Activated T-helper 9 cell treated with anti-CD3 and anti-CD28 coated beads, Interleukin-2, amount 50 U/mL, for 16 hours (primary cell): ENCODE results near the gene PAPPA2.

ENCODE experiments used
- DNase-seq: peaks from one replicate; pipeline ENCODE4 v3.0.0-alpha.2; 2020; ENCODE audit warnings: low read depth

The PAPPA2 gene

DNA sequence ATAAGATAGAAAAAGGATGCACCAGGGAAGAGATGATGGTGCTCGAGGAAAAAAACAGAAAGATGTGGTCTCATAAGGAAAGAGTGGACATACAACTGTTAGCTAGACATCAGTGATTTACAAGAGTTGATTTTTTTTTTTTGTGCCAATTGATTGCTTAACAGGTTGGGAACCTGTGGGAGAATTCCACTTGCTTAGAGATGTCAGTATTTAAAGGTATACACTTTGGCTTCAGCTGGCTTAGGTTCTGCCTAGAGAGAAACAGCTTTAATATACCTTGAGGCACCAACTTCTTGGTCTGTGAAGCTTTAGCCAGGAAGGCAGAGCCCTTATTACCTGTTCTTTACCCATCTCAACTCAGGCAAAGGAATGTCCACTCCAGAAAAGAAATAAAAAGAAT is 303.8 kb downstream of the PAPPA2 start:
- DNase-seq = no peak

DNA sequence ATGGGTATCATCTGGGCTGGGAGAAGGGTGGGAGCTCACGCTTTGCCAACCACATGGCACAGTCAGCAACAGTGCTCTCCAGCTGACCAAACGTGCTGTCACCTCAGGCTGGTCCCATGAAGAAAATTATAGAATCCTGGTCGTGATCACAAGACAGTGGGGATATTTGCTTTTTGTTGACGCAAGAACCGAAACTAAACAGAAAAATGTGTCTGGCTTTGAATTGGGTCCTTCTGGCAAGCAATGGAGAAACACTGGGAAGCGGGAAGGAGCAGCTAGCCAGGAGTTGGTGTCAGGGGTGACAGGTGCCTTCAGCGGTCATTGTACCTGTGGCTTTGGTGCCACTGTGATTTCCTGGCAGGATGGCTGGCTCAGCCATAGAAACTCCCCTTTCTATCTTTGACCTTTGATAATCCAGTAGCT is 304.8 kb downstream of the PAPPA2 start:
- DNase-seq = no peak

DNA sequence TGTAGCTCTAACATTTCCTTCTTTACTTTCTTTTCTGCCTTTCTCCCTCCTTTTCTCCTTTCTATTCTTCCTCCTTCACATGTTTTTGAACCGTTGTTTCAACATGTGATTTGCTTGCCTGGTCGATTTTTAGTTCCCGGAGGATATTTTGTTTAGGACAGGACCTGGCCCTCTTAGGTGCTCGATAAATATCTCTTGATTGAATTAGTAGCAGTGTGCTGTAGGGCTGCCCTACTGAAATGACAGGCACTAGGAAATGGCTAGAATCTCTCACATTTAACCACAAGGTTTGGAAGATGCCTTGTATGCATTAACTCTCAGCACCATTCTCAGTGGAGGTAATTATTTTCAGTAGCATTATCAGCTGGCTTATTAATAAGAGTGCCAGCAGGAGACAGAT is 305.6 kb downstream of the PAPPA2 start:
- no peak for DNase-seq

GRCh38 chr1:176770066-176770465 is 307.1 kb downstream of the PAPPA2 start:
- DNase-seq = no peak

DNA sequence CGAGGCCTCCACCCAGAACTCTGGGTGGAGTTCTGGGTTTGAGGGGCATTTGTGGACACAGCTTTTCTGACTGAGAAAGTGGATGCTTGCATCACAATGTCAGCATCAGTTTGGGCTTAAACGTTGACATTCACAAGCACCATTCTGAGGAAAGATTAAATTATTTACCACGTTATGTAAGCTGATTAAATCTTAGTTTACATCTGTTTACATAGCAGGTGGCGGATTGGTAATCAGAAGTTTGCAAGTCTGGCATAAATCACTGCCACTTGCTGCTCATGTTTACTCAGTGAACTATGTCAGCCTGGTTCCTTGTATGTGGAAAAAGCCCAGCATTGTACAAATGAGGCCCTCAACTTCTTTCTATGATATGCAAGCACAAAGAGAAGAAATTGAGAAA is 310.1 kb downstream of the PAPPA2 start:
- DNase-seq = no peak

GRCh38 chr1:176774224-176774623 is 311.2 kb downstream of the PAPPA2 start:
- no peak for DNase-seq

DNA sequence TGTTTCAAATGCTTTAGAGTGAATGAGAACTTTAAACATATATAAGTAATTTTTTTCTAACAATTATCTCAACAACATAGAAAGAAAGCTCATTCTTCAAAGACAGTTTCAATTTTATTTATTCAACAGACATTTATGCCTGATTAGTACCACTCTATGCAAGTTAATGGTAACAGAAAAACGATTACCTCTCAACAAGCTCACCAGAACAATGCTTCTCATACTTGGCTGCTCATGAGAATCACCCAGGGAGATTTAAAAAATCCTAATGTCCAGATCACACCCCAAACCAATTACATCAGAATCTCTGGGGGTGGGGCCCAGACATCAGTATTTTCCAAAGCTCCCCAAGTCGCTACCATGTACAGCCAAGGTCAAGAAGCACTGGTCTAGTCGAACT is 312.4 kb downstream of the PAPPA2 start:
- no peak for DNase-seq

DNA sequence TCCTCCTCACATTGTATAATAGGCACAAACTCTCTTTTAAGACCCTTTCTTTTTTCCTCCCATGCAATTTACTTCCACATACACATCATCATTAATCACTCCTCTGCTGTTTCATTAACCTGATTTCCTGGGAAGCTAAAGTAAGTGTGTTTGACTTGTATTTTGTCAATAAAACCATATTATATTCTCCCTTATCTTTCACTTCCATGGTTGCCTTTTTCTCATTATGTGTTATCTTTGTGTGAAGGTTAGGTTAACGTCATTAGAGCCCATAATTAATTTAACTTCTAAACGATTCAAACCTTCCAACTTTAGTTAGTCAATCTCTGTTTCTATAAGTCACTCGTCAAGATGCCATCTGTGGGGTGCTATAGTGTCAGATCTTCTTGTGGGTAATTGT is 313.0 kb downstream of the PAPPA2 start:
- no peak for DNase-seq

- no peak for DNase-seq
These were observed 315.1 kb downstream of the PAPPA2 start for GRCh38 chr1:176778056-176778455.

DNA sequence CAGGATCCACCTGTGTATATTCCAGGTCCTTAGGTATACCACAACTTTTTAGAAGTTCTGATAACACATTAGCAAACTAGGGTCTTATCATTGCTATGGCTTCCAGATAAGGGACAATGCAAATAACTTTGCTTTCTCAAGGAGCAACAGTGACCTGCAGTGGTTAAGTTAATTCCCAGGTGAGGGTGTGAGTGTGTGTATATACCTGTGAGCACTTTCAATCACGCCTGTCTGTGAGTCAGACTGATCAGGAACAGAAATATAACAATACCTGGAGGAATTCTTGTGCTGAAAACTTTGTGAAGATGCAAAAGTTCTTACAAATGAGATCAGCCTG is 317.0 kb downstream of the PAPPA2 start:
- no peak for DNase-seq

GRCh38 chr1:176783309-176783708 is 320.3 kb downstream of the PAPPA2 start:
- DNase-seq = no peak

DNA sequence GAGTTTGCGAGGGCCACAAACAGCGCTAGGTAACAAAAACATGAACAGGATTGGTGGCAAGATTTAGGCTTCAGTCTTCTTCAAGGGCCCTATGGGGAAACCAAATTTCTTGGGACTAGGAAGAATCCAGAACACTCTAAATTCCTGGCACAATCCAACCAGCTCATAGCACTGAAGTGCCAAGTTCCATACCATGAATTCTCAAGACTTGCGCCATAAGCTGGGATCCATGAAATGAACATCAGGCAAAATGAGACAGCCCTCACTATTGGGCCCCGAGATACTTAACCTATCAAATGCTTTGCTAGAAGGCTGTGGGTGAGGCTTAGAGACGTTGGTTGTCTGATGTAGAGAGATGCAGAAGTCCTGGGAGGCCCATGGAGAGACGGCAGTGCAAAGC is 322.1 kb downstream of the PAPPA2 start:
- no peak for DNase-seq

GRCh38 chr1:176785791-176786190 is 322.8 kb downstream of the PAPPA2 start:
- DNase-seq = no peak

- no peak for DNase-seq
These were observed 323.3 kb downstream of the PAPPA2 start for GRCh38 chr1:176786274-176786673.

GRCh38 chr1:176789571-176790090 is 326.7 kb downstream of the PAPPA2 start:
- no peak for DNase-seq

DNA sequence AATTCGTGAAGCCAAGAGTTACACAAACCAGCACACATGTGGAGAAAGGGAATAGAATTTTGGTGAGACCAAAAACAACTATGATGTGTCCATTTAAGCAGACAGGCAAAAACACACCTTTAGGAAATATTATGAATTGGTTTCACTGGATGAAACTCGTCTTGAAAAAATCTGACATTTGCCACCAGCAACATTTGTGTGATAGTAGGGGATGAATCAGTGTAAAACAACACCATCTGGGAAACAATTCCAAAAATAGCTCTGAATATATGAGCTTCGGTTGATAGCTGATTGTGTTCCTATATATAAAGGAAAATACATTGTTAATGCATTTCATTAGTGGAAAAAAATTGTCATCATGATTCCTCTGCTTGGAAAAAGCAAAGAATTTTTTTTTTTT is 327.8 kb downstream of the PAPPA2 start:
- no peak for DNase-seq

DNA sequence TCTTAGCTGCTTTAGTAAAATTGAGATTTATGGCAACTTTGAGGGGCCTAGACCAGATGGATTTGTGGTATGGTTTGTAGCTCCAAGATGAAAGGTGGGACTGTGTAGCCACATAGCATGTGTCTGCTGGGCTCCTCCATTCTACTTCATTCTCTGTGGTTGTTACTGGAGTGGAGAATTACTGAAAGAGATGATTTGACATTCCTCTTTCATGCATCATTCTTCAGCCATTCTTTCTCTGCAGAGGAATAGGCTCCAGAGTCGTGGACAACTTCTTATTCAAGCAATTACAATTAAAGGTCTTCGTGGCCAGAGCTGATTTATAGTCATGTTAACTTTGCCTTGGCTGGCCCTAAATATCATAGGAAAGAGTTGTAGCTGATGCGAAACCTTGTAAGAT is 328.9 kb downstream of the PAPPA2 start:
- DNase-seq = no peak

GRCh38 chr1:176794897-176795508 is 332.0 kb downstream of the PAPPA2 start:
- DNase-seq = no peak

GRCh38 chr1:176795929-176796328 is 333.0 kb downstream of the PAPPA2 start:
- no peak for DNase-seq

GRCh38 chr1:176796583-176796982 is 333.6 kb downstream of the PAPPA2 start:
- no peak for DNase-seq

GRCh38 chr1:176799327-176799726 is 336.4 kb downstream of the PAPPA2 start:
- DNase-seq = no peak

GRCh38 chr1:176800978-176801513 is 338.1 kb downstream of the PAPPA2 start:
- DNase-seq = no peak

DNA sequence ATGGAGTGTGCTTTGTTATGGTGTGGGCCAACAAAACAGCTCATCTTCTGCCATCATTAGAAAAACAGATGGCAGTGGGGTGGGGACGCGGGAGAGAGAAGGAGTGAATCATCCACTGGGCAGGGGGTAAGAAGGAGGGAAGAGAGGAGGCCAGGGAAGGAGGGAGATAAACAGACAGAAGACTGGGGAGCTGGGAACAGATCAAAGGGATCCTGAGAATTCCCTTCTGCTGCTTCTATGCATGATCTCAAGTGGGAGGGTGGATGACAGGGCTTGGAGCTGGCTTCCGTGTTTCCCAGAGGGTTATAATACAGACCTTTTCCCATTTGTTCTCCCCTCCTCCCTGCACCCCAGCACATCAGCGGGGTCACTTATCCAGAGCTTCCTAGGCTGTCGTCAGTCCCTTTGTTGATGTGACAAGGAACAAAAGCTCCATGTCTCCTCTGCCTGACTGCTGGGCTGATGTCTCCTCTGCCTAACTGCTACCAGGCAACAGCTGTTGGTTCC is 338.6 kb downstream of the PAPPA2 start:
- DNase-seq = no peak

DNA sequence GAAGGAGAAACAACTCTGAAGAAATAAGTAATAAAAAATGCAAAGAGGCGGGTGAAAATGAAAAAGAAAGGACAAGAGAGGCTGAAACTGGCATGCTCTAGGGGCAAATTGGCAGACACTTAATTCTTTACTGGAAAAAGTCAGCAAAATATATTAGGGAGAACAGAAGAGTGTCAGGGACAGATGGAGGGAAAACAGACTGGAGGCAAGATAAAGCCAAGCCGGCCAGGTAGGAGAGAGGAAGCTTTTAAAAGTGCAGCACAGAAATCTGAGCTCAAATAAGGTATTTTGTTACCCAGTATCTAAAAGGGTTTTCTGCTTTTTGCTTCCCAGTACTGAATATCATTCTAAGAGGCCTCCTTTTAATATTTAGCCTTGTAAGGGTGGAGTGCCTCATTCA is 339.3 kb downstream of the PAPPA2 start:
- no peak for DNase-seq
